Amniotic epithelial cell (primary cell): ENCODE measurements around the gene CACNA1D.

ENCODE experiments used
- DNase-seq: peaks from one replicate; pipeline ENCODE4 v3.0.0-alpha.2; 2010; ENCODE audit warnings: low read depth

Gene CACNA1D

DNA sequence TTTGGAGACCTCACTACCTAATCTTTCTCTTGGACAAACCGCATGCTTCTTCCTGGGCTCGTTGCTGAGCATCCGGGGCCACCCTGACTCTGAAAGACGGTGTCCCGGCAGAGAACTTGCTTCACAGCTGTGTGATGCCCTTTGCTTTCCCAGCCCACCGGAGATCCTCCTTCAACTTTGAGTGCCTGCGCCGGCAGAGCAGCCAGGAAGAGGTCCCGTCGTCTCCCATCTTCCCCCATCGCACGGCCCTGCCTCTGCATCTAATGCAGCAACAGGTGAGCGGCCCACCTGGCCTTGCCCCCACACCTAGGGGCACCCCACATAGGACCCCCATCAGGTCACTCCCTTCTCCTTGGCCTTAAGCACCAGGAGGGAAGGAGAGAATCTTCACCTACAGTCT is 314.1 kb downstream of the CACNA1D start:
- no peak for DNase-seq

DNA sequence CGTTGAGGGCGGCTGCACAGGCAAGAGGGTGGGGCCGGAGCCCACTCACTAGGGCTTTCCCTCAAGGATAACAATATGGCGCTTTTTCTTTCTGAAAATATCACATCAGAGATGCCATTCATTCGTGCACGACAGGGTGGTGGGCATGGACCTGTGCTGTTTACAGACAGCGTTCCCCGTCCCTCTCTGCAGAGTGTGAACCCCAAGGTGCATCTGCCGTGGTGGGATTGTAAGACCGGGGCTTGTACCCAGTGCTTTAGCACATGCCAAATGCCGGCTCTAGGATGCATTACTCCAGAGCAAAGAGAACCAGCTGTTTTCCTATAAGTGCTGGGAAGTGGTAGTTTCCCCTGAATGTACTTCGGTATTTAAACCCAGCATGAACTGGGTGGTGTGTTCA is 314.9 kb downstream of the CACNA1D start:
- DNase-seq, result no peak

DNA sequence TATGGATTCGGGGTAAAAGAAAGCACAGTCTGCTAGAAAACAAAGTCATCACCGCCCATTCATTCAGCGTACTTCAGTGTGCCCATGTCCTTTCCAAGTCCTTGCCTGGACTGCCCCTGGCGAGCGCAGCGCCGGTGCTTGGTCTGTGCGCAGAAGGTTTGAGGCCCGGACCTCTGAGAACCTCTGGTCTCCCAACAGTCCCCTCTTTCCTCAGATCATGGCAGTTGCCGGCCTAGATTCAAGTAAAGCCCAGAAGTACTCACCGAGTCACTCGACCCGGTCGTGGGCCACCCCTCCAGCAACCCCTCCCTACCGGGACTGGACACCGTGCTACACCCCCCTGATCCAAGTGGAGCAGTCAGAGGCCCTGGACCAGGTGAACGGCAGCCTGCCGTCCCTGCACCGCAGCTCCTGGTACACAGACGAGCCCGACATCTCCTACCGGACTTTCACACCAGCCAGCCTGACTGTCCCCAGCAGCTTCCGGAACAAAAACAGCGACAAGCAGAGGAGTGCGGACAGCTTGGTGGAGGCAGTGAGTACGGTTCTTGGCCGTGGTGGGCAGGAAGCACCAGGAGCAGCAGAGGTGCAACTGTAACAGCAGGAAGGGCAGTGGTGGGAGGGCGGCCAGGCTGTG is 315.5 kb downstream of the CACNA1D start:
- DNase-seq, result no peak

DNA sequence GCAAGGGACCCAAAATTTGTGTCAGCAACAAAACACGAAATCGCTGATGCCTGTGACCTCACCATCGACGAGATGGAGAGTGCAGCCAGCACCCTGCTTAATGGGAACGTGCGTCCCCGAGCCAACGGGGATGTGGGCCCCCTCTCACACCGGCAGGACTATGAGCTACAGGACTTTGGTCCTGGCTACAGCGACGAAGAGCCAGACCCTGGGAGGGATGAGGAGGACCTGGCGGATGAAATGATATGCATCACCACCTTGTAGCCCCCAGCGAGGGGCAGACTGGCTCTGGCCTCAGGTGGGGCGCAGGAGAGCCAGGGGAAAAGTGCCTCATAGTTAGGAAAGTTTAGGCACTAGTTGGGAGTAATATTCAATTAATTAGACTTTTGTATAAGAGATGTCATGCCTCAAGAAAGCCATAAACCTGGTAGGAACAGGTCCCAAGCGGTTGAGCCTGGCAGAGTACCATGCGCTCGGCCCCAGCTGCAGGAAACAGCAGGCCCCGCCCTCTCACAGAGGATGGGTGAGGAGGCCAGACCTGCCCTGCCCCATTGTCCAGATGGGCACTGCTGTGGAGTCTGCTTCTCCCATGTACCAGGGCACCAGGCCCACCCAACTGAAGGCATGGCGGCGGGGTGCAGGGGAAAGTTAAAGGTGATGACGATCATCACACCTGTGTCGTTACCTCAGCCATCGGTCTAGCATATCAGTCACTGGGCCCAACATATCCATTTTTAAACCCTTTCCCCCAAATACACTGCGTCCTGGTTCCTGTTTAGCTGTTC is 316.9 kb downstream of the CACNA1D start:
- no peak for DNase-seq

DNA sequence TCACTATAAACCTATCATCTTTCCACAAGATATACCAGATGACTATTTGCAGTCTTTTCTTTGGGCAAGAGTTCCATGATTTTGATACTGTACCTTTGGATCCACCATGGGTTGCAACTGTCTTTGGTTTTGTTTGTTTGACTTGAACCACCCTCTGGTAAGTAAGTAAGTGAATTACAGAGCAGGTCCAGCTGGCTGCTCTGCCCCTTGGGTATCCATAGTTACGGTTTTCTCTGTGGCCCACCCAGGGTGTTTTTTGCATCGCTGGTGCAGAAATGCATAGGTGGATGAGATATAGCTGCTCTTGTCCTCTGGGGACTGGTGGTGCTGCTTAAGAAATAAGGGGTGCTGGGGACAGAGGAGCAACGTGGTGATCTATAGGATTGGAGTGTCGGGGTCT is 318.0 kb downstream of the CACNA1D start:
- no peak for DNase-seq

DNA sequence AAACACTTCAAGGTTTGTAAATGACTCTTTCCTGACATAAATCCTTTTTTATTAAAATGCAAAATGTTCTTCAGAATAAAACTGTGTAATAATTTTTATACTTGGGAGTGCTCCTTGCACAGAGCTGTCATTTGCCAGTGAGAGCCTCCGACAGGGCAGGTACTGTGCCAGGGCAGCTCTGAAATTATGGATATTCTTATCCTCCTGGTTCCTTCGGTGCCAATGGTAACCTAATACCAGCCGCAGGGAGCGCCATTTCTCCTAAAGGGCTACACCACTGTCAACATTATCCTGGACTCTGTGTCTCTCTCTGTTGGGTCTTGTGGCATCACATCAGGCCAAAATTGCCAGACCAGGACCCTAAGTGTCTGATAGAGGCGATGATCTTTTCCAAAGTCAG is 318.8 kb downstream of the CACNA1D start:
- DNase-seq, result no peak

DNA sequence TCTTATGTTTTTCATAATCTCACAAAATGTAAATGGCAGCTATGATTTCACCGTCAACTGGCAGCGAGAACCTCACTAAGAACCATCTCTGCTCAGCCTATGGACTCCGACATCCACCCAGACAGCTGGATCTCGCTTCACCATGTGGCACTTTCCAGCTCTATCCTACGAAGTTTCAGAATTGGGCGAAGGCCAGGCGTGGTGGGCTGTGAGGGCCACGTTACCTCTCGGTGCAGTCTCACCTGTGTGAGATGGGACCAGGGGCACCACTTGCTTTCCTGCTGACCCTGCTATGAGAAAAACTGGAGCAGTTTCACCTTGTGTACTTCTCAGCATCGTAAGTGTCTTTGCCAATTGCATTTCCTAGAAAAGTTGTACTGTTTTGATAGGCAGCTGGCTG is 319.5 kb downstream of the CACNA1D start:
- no peak for DNase-seq

DNA sequence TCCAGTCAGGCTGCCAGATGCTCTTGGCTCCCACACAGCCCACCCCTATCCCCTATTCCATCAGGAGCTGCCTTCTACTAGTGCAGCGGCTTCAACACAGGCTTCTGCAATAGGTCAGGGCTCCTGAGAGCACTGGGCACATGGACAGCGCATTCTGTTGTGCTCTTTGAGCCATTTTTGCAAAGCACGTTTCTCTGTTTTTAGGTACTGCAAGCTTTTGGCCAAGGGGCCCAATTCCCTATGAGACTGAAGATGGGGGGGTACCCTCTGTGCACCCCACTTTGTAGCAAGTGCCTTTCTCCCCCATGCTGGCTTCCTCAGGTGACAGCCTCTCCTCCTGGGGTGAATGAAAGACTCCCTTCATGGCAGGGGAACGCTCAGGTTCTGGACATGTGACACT is 320.7 kb downstream of the CACNA1D start:
- DNase-seq, result no peak

DNA sequence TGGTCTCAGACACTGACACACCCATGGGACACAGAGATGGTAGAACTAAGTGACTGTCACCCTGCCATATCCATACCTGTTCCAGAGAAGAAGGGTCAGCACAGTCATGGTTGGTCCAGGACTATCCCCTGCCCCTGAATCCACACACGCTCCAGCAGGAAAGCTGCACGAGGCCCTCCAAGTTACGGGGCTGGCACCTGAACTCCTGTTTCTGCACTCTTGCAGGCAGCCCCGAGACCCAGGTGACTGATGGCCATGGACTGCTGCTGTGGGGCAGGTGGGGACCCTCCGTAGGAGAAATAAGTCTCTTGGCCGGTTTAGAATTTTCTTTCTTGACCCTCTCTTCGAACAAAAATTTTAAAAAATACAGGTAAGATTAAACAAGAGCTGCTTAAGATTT is 321.2 kb downstream of the CACNA1D start:
- no peak for DNase-seq

DNA sequence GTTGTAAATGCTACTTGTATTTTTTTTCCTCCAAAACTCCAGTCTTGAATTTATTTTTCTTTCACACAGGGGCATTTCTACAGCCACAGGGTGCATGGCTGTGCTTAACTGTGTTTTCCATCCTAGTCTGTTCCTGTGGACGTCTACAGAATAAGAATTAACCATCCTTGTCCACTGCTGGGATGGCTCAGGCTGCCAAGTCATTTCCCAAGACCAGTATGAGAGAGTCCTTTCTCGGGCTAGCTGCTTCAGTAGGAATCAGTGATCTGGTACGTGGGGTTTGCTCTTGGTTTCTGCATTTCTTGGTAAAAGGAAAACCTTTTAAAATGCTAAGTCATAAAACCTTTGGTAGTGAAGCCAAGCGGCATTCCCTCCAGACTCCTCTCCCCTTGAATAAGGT is 322.0 kb downstream of the CACNA1D start:
- DNase-seq, result no peak

DNA sequence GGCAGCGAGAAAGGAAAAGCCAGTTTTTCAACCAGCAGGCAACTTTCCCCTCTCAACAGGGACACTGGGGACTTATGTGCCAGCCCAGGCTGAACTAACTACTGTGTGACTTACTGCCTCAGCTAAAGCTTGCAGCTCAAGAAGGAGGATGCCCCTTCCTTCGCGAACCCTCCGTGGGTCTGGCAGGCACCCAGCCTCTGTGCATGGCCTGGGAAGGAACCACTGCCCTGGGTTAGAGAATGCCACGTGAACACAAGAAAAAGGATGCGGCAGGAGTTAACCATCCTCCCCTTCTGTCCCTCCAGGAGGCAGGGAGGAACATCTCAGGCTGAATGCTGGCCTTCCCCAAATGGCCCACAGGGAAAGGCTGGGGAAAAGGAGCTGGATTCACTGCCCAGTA is 322.8 kb downstream of the CACNA1D start:
- DNase-seq, result no peak

DNA sequence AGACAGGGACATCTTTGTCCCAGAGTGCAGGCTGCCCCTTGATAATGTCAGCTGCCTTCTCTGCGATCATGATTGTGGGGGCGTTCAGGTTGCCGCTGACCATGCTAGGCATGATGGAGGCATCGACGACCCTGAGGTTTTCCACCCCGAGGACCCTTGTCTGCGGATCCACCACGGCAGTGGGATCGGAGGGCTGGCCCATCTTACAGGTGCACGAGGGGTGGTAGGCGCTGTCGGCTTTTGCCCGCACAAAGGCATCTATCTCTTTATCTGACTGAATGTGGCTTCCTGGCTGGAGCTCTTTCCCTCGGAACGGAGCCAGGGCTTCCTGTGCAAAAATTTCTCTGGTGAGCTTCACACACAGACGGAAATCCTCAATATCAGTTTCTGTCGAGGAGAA is 323.4 kb downstream of the CACNA1D start:
- DNase-seq, result no peak

DNA sequence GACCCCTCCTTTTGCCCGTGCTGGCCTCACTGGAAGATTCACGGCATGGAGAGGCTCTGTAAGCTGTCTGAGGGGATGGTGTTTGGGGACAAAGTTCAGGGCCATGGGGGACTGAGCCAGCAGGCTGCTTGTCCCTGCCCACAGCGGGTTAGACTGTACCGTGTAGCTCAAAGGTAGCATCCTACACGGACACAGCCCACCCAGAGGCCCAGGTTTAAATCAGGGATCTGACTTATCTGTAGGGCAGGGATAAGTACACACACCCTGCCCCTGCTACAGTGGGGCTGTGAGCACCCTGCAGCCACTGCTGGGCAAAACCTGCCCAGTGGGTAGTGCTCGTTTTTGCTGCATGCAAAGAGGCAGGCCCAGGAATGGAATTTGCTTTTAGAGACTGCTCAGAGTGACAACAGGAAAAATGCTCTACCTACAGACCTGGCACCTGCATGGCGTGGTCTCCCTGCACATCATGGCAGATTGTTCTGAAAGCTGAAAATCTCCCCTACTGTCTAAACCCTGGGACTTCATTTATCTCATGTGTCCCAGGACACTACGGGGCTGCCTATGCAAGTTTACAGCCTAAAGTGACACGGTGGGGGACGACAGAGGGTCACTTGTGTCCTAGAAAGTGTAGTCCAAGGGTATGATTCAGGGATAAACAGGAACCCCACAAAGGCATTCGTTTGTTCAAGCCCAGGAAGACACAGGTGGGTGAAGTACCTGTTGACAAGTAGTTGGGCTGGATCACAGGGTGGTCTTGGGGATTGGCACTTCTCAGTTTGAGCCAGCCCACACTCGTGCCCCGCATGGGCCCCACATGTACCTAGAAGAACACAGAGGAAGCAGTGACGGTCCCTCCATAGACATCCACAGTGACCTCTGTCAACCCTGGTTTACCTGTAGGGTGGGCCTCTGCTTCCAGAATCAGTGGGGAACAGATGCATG is 324.1 kb downstream of the CACNA1D start:
- DNase-seq, result no peak

DNA sequence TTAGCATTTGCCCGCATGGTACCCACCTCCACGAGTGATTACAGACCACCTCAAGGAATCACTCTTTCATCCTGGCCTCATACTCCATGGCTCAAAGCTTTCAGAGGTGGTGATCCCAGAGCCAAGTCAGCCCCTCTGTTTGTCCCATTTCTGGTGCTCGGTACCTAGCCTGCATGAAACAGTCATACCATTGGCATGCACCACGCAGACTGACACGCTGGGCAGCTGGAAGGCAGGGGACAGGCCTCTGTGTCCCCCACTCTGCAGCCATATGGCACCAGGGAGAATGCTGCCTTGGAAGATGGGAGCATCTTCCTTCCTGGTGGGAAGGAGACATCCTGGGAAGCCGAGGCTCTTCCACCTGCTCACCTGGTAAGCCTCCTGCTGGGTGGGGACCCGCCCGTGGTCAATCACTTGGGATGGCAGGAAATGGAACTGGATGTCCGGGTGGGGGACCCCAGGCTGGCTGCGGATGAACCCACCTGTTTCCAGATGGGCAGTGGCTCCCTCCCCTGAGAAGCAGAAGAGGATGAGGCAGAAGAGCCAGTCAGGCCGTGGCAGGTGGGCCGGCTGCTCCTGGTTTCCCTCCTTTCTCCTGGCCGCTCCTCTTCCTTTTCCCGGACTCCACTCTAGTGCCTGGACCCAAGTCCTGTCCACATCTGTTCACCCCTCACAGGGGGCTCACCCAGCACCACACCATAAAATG is 324.9 kb downstream of the CACNA1D start:
- DNase-seq, result no peak

DNA sequence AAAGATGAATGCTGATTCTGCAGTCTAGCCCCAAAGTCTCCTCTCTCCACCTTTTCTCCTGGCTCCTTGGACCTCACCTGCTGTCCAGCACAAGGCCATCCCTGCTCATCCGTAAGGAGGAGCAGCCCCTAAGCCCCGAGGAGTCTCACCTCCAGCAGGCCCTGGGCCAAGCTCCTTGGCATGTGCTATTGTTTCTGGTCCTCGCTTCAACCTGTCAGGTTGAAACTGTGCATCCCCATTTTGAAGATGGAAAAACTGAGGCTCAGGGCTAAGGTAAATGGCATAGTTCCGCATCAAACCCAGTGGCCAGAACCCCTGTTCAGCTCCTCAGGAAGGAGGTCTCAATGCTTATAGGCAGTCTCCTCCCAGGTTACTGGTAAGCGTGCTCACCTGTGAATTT is 325.7 kb downstream of the CACNA1D start:
- DNase-seq, result no peak

DNA sequence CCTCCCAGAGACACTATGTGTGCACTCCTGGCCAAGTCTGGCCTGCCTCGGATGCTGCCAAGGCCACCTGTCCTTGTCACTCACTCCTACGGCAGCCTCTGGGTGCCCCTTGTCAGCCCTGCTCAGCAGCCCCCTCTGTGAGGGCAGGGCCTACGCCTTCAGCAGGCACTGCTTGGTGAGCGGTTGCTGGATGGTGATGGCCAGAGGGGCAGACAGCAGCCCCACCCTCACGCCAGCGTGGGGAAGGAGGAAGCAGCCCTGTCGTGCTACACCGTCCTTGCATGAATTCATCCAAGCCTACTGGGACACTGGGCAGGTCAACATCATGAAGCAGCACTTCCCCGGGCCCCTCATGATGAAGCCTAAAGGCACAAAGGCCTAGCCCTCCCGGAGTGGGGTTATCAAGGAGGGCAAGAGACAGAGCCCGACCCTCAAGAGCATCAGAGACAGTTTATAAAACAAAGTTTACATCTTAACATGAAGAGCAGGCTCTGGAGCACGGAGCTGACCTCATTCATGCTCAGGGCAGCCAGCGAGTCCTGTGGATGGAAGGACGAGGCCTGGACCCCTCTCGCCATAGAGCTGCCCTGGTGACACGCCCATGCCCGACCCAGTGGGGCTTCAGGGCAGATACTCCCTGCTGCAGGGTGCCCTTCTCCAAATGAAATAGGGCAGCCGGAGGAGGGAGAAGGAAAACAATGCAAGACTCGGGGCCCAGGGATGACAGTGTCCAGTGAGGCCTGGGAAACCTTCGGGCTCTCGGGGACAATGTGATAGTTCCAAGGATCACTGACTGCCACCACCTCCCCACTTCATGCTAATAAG is 326.6 kb downstream of the CACNA1D start:
- DNase-seq, result no peak

DNA sequence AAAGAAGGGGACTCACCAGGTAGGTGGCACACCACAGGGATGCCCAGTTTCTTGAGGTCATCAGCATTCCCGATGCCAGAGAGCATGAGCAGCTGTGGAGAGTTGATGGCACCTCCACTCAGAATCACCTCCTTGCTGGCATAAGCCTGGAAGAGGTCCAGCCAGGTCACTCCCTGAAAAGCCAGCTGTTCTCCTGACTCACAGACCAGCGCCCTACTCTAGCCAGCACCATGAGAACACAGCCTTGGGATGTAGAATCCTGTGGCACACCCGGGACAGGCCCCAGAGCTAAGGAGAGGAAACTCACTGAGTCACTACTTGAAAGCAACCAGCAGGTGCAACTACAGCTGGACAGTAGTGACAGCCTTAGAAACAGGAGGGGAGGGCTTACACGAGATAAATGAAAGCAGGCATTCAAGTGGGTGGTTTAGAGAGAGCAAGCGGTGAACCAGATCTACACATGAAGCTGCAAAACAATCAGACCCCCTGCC is 327.3 kb downstream of the CACNA1D start:
- no peak for DNase-seq

DNA sequence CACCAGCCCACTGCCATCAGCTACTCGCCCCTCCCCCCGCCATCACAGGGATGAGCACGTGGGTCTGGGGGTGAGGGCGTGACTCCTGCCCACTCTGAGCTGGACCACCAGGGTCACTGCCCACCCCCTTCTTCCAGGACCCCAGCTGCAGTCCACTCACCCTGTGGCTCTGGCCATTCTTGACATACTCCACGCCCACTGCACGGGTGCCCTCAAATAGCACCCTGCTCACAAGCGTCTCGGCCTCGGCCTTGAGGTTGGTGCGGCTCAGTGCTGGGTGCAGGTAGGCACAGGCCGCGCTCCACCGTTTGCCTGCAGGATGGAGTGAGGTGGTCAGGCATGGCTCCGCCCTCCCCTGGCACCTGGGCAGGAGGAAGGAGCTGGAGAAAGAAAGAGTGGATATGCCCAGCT is 327.9 kb downstream of the CACNA1D start:
- no peak for DNase-seq

DNA sequence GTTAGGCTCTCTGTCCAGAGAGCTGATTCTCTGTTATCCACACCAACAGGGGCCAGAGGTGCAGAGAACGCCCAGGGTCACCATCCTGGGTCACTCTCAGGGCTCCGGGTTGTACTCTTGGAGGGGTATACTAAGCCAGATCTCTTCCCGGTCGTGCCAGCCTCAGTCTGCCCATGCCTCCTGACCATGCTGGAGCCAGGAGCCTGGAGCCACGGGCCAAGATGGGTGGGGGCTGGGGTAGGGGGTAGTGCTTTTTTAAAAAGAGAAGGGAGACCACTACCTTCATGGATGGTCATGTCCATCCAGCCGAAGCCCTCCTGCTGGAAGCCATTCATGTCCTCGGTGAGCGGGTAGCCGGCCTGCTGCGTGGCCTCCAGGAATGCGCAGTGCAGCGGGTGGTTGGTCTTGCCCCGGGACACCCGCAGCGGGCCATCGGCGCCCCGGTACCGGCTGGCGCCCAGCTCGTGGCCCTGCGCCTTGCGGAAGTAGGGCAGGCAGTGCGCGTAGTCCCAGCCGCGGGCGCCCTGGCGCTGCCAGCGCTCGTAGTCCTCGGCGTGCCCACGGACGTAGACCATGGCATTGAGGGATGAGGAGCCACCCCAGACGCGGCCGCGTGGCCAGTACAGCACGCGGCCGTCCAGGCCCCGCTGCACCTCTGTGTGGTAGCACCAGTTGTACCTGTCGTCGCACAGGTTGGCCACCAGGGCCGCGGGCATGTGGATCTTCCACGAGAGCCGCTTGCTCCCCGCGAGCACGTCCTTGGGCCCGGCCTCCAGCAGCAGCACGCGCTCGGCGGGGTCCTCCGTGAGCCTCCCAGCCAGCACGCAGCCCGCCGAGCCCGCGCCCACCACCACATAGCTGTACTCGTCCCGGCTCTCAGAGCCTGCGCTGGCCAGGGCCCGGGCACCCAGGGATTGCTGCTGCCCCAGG is 328.9 kb downstream of the CACNA1D start:
- DNase-seq, result no peak
